HG03103 (cell line): ENCODE results near the gene ASCL1.

Experiments
- ATAC-seq: cut with Tn5 transposase; IDR thresholded peaks from one replicate; pipeline ENCODE4 v1.9.1; 2021; ENCODE audit warnings: low read depth; ENCODE audit not compliant: unreplicated experiment

ASCL1 gene

DNA sequence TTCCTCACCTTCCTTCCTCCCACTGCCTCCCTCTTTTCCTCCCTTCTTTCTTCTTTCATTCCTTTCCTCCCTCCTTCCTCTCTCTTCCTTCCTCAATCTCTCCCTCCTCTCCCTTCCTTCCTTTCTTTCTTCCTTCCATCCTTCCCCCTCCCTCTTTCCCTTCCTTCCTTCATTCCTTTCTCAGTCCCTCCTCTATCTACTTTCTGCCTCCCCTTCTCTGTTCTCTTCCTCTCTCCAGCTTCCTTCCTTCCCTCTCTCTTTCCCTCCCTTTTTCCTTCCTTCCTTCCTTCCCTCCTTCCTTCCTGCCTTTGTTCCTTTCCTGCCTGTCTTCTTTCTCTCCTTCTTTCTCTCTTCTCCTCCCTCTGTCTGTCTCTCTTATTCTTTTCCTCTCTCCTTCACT, 16.1 kb downstream of the ASCL1 start:
- ATAC-seq = no peak

DNA sequence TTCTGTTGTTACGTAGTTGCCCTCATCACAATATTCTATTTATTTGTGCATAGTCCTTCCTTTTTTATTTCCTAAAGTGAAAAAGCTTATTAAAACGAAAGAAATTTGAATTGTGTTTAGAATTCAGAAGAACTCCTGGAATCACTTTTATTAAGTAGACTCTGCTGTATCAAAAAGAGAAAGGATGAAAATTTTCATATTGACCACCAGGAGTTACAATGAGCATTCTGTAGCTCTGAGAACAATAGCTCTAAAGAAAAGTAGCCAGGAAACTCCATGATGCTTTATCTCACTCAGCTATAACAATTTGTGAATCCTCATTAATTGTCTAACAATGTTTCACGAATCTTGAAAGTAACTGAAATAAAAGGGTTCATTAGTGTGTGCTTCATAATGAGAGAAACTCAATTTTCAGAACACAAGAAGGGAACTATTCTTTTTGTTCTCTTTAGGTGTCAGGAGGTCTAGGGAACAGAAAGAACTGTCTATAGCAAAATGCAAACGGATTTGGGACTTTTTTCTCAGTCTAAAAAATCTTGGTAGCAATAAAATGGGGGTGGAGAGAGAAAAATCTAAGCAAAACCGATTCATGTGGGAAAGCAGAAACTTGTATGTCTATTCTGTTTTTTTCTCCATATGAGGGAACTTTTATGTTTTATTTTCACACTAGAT, 19.3 kb downstream of the ASCL1 start:
- no peak for ATAC-seq

DNA sequence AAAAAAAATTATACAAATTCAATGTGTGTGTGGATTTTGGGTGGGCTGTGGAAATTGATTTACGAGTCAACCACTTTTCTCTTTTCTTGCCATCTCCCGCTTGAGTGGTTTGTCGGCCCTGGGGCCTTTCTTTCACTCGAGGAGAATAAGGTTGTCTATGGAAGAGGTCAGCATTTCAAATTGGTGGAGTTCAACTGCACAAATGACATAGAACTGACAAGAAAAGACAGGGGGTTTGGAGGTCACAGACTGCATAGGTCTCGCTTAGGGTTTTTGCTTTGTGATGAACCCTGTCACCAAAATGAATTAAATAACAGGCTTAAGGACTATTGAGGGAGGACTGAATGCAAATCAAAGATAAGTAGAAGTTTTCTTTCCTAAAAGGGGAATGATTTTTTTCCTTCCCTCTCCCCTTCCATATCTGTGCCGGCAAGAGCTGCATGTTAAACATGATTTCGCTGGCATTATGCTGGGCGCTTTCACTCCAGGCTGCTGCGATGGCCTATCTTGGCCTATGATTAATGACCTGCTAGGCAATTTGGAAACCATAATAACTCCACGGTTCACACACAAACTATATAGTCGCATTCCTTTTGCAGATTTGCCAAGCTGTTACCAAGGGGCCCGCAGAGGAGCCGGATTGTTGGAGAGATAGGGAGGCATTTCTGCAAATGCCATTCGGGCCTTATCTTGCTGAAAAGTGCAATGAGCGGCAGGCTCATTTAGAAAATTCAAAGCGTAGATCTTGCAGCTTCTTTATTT, 20.7 kb downstream of the ASCL1 start:
- ATAC-seq = no peak

DNA sequence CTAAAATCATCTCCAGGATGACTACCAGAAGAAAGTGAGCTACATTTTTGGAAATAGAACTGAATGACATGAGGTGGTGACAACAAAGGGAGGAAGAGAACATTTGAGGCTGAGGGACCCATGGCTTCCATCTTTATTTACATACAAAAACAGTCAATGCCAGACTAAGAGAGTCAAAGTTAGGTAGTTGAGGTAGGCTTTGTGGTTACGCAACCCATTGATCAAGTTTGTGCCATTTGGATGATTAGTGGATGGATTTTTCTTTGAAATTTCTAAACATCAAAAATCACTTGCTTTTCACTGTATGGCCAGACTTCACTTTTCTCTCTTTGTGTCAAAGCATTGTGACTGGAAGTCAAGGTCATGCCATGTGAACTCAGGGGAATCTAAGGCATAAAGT, 22.9 kb downstream of the ASCL1 start:
- ATAC-seq = no peak

DNA sequence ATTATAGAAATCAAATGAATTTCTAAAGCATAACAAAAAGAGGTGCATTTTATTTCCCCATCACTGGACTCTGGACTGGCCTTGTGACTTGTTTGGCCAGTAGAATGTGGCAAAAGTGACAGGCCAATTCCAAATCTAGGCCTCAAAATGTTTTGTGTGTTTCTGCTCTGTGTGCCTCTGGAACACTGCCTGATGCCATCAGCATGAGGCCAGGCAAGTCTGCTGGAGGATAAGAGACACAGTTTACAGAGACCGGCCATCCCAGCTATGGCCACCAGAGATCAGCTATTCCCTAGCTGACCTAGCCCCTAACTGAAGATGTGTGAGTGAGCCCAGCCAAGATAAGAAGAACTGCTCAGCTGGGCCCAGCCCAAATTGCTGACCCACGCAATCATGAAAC, 32.9 kb downstream of the ASCL1 start:
- no peak for ATAC-seq

DNA sequence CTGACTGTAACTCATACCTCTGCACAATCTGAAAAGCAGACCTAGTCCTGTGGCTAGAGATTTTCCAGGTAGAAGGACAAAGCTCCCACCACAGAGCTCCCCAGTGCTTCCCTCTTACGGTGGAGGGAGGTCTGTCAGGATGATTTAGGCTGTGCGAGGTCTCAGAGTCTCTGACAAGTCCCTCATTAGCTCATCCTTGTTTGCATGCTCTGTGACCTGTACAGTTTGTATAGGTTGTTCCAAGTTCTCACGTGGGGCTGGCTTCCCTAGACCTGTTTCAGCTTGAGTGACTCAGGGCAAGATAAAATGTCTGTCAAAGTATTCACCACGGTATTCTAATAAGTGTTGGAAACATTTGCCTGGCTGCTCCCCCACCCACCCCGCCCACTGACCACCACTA, 34.8 kb downstream of the ASCL1 start:
- ATAC-seq = no peak

DNA sequence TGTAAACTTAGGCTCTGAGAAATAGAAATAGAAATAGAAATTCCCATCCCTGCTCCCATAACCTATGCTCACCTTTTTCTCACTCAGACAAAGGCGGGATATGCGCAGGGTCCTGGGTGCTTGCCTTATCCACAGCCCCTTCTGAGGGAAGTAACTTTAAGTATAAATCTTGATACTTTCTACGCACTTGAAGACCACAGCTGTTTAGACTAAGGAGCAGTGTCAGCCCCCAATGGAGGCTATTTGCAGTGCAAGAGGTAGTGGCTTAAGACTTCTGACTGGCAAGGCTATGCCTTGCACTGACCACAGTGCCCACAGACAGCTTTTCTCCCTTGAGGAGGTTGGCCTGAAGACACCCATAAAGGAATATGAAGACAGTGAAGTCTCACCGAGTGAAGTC, 35.2 kb downstream of the ASCL1 start:
- no peak for ATAC-seq

DNA sequence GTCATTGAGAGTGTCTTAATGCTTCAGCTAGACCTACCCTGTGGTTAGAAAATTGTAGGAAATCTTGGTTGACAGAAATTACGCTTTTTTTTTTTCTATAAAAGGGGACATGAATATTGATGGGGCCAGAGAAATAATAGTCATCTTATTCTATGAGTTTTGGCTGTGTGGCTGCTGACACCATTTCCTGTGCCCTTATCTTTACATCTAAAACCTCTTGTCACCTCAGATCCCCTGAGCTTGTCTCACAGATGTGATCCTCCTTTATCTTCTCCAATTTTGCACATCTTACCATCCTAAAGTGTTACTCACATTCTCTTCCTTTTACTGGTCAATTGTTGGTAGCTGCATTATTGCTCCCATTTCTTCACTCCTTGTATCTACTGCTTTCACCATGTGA, 36.1 kb downstream of the ASCL1 start:
- no peak for ATAC-seq

DNA sequence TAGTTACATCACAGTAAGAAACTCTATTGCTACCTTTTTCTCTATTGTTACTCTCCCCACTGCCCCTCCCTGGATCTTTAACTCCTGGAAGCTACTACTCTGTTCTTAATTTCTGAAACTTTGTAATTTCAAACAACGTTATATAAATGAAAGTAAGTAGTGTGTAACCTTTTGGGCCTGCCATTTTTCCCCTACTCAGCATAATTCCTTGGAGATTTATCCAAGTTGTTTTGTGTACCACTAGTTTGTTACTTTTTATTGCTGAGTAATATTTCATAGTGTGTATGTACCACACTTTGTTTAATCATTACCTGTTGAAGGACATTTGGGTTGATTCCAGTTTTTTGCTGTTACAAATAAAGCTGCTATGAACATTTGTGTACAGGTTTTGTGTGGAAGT, 37.9 kb downstream of the ASCL1 start:
- no peak for ATAC-seq
